H9 (cell line): Measurements from ENCODE around the gene ANO2. TPM values are rescaled to one million over a fixed set of nuclear protein-coding genes. Genes with fewer than 3 reads are reported as not detected.
A peak's percentile ranks its signal among the peaks of the same experiment; 100 is the strongest.

ENCODE experiments used
- DNase-seq: peaks from one replicate; pipeline ENCODE4 v3.0.0-alpha.2; 2017
- H2AFZ ChIP-seq: one replicate; pipeline ENCODE4 v1.6.1; 2013; ENCODE audit warnings: mild to moderate bottlenecking, low read length, control low read depth, moderate library complexity
- H2AK5ac ChIP-seq: 2 replicates; pipeline ENCODE4 v1.6.1; 2013; ENCODE audit warnings: low read length, control low read depth, mixed read lengths; ENCODE audit not compliant: insufficient read length
- H2BK120ac ChIP-seq: one replicate; pipeline ENCODE4 v1.6.1; 2013; ENCODE audit warnings: low read depth, mild to moderate bottlenecking, low read length, control low read depth, inconsistent platforms; ENCODE audit not compliant: poor library complexity, severe bottlenecking
- H2BK12ac ChIP-seq: 2 replicates; pipeline ENCODE4 v1.6.1; 2013; ENCODE audit warnings: low read length, control low read depth, mixed read lengths, low read depth; ENCODE audit not compliant: insufficient read length
- H2BK15ac ChIP-seq: 2 replicates; pipeline ENCODE4 v1.6.1; 2013; ENCODE audit warnings: low read depth, low read length, control low read depth
- H2BK20ac ChIP-seq: one replicate; pipeline ENCODE4 v1.6.1; 2013; ENCODE audit warnings: low read depth, mild to moderate bottlenecking, low read length, control low read depth, inconsistent platforms; ENCODE audit not compliant: poor library complexity, severe bottlenecking
- H2BK5ac ChIP-seq: 2 replicates; pipeline ENCODE4 v1.6.1; 2013; ENCODE audit warnings: low read length, control low read depth, mixed read lengths; ENCODE audit not compliant: insufficient read length
- H3K14ac ChIP-seq: 2 replicates; pipeline ENCODE4 v1.6.1; 2013; ENCODE audit warnings: low read length, control low read depth; ENCODE audit not compliant: insufficient read depth
- H3K18ac ChIP-seq: 2 replicates; pipeline ENCODE4 v1.6.1; 2013; ENCODE audit warnings: low read depth, mild to moderate bottlenecking, mixed read lengths, low read length, control low read depth; ENCODE audit not compliant: insufficient read length
- H3K23ac ChIP-seq: 2 replicates; pipeline ENCODE4 v1.6.1; 2013; ENCODE audit warnings: low read length, control low read depth, mixed read lengths, low read depth; ENCODE audit not compliant: insufficient read length
- H3K23me2 ChIP-seq: 2 replicates; pipeline ENCODE4 v1.6.1; 2013; ENCODE audit warnings: low read depth, mild to moderate bottlenecking, mixed read lengths, low read length, control low read depth; ENCODE audit not compliant: insufficient read length, poor library complexity, severe bottlenecking
- H3K27ac ChIP-seq: 2 replicates; pipeline ENCODE4 v1.5.1; 2013; ENCODE audit warnings: low read length, control low read depth, mixed read lengths, low read depth; ENCODE audit not compliant: insufficient read length
- H3K27me3 ChIP-seq: 2 replicates; pipeline ENCODE4 v1.6.1; 2013; ENCODE audit warnings: low read length, control low read depth, inconsistent platforms; ENCODE audit not compliant: insufficient read depth
- H3K4ac ChIP-seq: 2 replicates; pipeline ENCODE4 v1.6.1; 2013; ENCODE audit warnings: low read depth, mild to moderate bottlenecking, control low read depth, inconsistent platforms, low read length, moderate library complexity
- H3K4me1 ChIP-seq: 2 replicates; pipeline ENCODE4 v1.6.1; 2013; ENCODE audit warnings: low read length, control low read depth, inconsistent platforms; ENCODE audit not compliant: insufficient read depth
- H3K4me2 ChIP-seq: 2 replicates; pipeline ENCODE4 v1.6.1; 2013; ENCODE audit warnings: low read length, control low read depth, mixed read lengths; ENCODE audit not compliant: insufficient read length, insufficient read depth
- H3K56ac ChIP-seq: 2 replicates; pipeline ENCODE4 v1.6.1; 2013; ENCODE audit warnings: low read depth, mild to moderate bottlenecking, mixed read lengths, low read length, control low read depth; ENCODE audit not compliant: insufficient read length
- H3K79me1 ChIP-seq: 2 replicates; pipeline ENCODE4 v1.6.1; 2013; ENCODE audit warnings: low read depth, mild to moderate bottlenecking, moderate library complexity, low read length, control low read depth, inconsistent platforms; ENCODE audit not compliant: insufficient read depth, poor library complexity, severe bottlenecking
- H3K79me2 ChIP-seq: 2 replicates; pipeline ENCODE4 v1.6.1; 2013; ENCODE audit warnings: low read length, control low read depth, inconsistent platforms; ENCODE audit not compliant: insufficient read depth
- H3K9ac ChIP-seq: 2 replicates; pipeline ENCODE4 v1.6.1; 2013; ENCODE audit warnings: low read length, control low read depth, mixed read lengths; ENCODE audit not compliant: insufficient read length; ENCODE audit errors: extremely low read depth
- H3K9me3 ChIP-seq: one replicate; pipeline ENCODE4 v1.6.1; 2013; ENCODE audit warnings: low read depth, low read length, inconsistent platforms; ENCODE audit not compliant: control insufficient read depth
- H3T11ph ChIP-seq: one replicate; pipeline ENCODE4 v1.6.1; 2013; ENCODE audit warnings: mild to moderate bottlenecking, low read length, control low read depth, inconsistent platforms
- H4K20me1 ChIP-seq: one replicate; pipeline ENCODE4 v1.6.1; 2013; ENCODE audit not compliant: control insufficient read depth, insufficient read length, insufficient read depth
- H4K5ac ChIP-seq: 2 replicates; pipeline ENCODE4 v1.6.1; 2013; ENCODE audit warnings: low read depth, mild to moderate bottlenecking, mixed read lengths, low read length, control low read depth; ENCODE audit not compliant: insufficient read length
- H4K8ac ChIP-seq: replicated peaks from 2 replicates; pipeline ENCODE4 v1.6.1; 2013; ENCODE audit warnings: low read length, control low read depth, mixed read lengths, low read depth; ENCODE audit not compliant: insufficient read length
- H4K91ac ChIP-seq: 2 replicates; pipeline ENCODE4 v1.6.1; 2013; ENCODE audit warnings: low read depth, mild to moderate bottlenecking, moderate library complexity, mixed read lengths, low read length, control low read depth; ENCODE audit not compliant: insufficient read length
- H3K27ac Mint-ChIP-seq, 3 experiments: 2 replicates in 2 of 3; 3 replicates in 1 of 3; pipeline ENCODE4 v1.8.0; 2020 to 2021; ENCODE audit warnings: mixed read lengths in 3 of 3, mild to moderate bottlenecking in 1 of 3, moderate library complexity in 1 of 3
- H3K27me3 Mint-ChIP-seq: 2 replicates; pipeline ENCODE4 v1.8.0; 2021; ENCODE audit warnings: low read depth, mild to moderate bottlenecking, moderate library complexity, mixed read lengths
- H3K36me3 Mint-ChIP-seq, 3 experiments: 2 replicates in 2 of 3; 3 replicates in 1 of 3; pipeline ENCODE4 v1.8.0; 2020 to 2021; ENCODE audit warnings: low read depth in 3 of 3, mixed read lengths in 3 of 3; ENCODE audit not compliant: insufficient read depth in 1 of 3
- H3K4me1 Mint-ChIP-seq, 2 experiments: 2 replicates each; pipeline ENCODE4 v1.8.0; 2020; ENCODE audit warnings: mixed read lengths in 2 of 2
- H3K4me3 Mint-ChIP-seq, 2 experiments: 2 replicates in 1 of 2; 3 replicates in 1 of 2; pipeline ENCODE4 v1.8.0; 2020 to 2021; ENCODE audit warnings: mild to moderate bottlenecking in 2 of 2, mixed read lengths in 2 of 2, moderate library complexity in 1 of 2
- H3K9me3 Mint-ChIP-seq, 2 experiments: 2 replicates in 1 of 2; 3 replicates in 1 of 2; pipeline ENCODE4 v1.8.0; 2020; ENCODE audit warnings: mild to moderate bottlenecking in 2 of 2, mixed read lengths in 2 of 2, moderate library complexity in 1 of 2
- CTCF ChIP-seq: fragments of 200-600 bp; sonication (generic); conservative IDR thresholded peaks from 3 replicates; pipeline ENCODE4 v1.8.0; 2021; ENCODE audit warnings: antibody characterized with exemption, mild to moderate bottlenecking
- WGBS: extraction: QIAGEN DNeasy Blood & Tissue Kit; methylation state at CpG from one replicate; pipeline ENCODE4 v1.1.7; 2013; ENCODE audit warnings: missing lambda C conversion rate, low lambda C conversion rate, mixed read lengths; ENCODE audit not compliant: insufficient read length; ENCODE audit errors: extremely low coverage; 5-methylcytosine and 5-hydroxymethylcytosine counted together
- total RNA-seq: library from RNA; stranded (reverse); gene quantifications from 2 replicates; pipeline ENCODE4 v1.2.1, GENCODE V29; 2021

Gene ANO2
- total RNA-seq, 1 experiment from 2014 or later = 3.8 TPM

- Mint-ChIP-seq H3K27ac (0 out of 7 replicates have a peak overlapping the region, but pooled peaks of 1 of the 3 experiments have one; percentile 31), H3K4me1 (peaks cover 4 to 5% of the 10 kb centered on the region in 2 experiments; a peak in 3 of 4 replicates), H3K4me3 (no peak overlapping the region), H3K27me3 (peaks cover 16% of the 10 kb centered on the region), H3K9me3 (peaks cover 6 to 11% of the 10 kb centered on the region in 2 experiments; a peak in 4 of 5 replicates), H3K36me3 (peaks cover 0 to 7% (median 0%) of the 10 kb centered on the region in 3 experiments; a peak in 2 of 7 replicates)
- Histone ChIP-seq H3K27ac (no peak overlapping the region), H3K9ac (no peak overlapping the region), H2AFZ (no peak overlapping the region), H2BK12ac (no peak overlapping the region), H3K27me3 (no peaks in the 10 kb centered on the region), H3K4ac (no peak overlapping the region), H2BK20ac (no peak overlapping the region), H4K8ac (no peak overlapping the region), H2BK120ac (no peak overlapping the region), H3K9me3 (no peaks in the 10 kb centered on the region), H2AK5ac (no peak overlapping the region), H3K56ac (no peak overlapping the region), H3T11ph (no peak overlapping the region), H2BK15ac (no peak overlapping the region), H3K4me2 (no peak overlapping the region), H3K79me1 (no peaks in the 10 kb centered on the region), H4K91ac (no peak overlapping the region), H3K4me1 (no peaks in the 10 kb centered on the region; the same call in 1 of the 2 replicates), H3K79me2 (no peaks in the 10 kb centered on the region), H3K23ac (no peak overlapping the region), H3K14ac (no peak overlapping the region; the same call in 1 of the 2 replicates), H3K23me2 (no peaks in the 10 kb centered on the region), H2BK5ac (no peak overlapping the region), H4K5ac (no peak overlapping the region), H3K18ac (no peak overlapping the region), H4K20me1 (no peaks in the 10 kb centered on the region)
- no CpG with 5 or more reads among the region's 8 CpGs for WGBS
- DNase-seq = no peak
- TF ChIP-seq CTCF = no peak
These were observed 396.7 kb downstream of the ANO2 start for GRCh38 chr12:5548152-5548943.
